GM12878 (cell line): ENCODE measurements around the gene LRRC15. TPM values are rescaled to one million over a fixed set of nuclear protein-coding genes. Genes with fewer than 3 reads are reported as not detected.

Experiments
- ATAC-seq: fragments of 200-7000 bp; cut with Tn5 transposase; 3 replicates; pipeline ENCODE4 v1.9.1; 2020; ENCODE audit warnings: mild to moderate bottlenecking, moderate library complexity
- BruUV-seq: library from RNA; stranded (reverse); fragments of 400-500 nt; replicated peaks from 2 replicates; lab custom pipeline; 2021; lab: Mats Ljungman, UMichigan
- CTCF ChIA-PET: fragments of 300-600 bp; sonication (Branson Sonifier 250); formaldehyde crosslinking; extraction: SDS; loops from one replicate; lab custom pipeline; 2021; ENCODE audit warnings: inconsistent platforms; lab: Yijun Ruan, JAX
- POLR2A ChIA-PET: fragments of 350-600 bp; formaldehyde crosslinking; extraction: SDS; loops from one replicate; lab custom pipeline; 2021; ENCODE audit warnings: inconsistent platforms; lab: Charles Lee
- RAD21 ChIA-PET: fragments of 300-600 bp; sonication (Branson Sonifier 250); formaldehyde crosslinking; loops from one replicate; lab custom pipeline; 2023; ENCODE audit warnings: antibody characterized with exemption; ENCODE audit not compliant: unreplicated experiment; lab: Charles Lee
- SMC1A ChIA-PET: fragments of 300-600 bp; sonication (Branson Sonifier 250); formaldehyde crosslinking; loops from one replicate; lab custom pipeline; 2023; ENCODE audit not compliant: unreplicated experiment, uncharacterized antibody; lab: Charles Lee
- DNase-seq: peaks from one replicate; pipeline ENCODE4 v3.0.0-alpha.2; 2011; ENCODE audit warnings: low read depth, low spot score
- FAIRE-seq: peaks from 3 replicates; lab custom pipeline; 2011; peaks lifted over from hg19 to GRCh38; lab: Jason Lieb, UNC
- H2AFZ ChIP-seq: 2 replicates; pipeline ENCODE4 v1.6.0; 2011; ENCODE audit warnings: low read depth, low read length, control low read depth; ENCODE audit not compliant: control insufficient read depth
- H3K27ac ChIP-seq: 2 replicates; pipeline ENCODE4 v1.5.1; 2011; ENCODE audit warnings: control low read depth; ENCODE audit not compliant: control insufficient read depth, insufficient read depth
- H3K27me3 ChIP-seq, 2 experiments: replicated peaks in 1 of 2; 2 replicates each; pipeline versions ENCODE4 v1.6.0 to v1.6.1; 2011; ENCODE audit warnings: low read length in 1 of 2; ENCODE audit not compliant: control insufficient read depth in 2 of 2, insufficient read depth in 2 of 2
- H3K36me3 ChIP-seq, 2 experiments: 2 replicates each; pipeline ENCODE4 v1.5.1; 2011; ENCODE audit warnings: low read length in 1 of 2; ENCODE audit not compliant: control insufficient read depth in 2 of 2, insufficient read depth in 2 of 2
- H3K4me1 ChIP-seq: 2 replicates; pipeline ENCODE4 v1.6.1; 2011; ENCODE audit warnings: mild to moderate bottlenecking, low read length, moderate library complexity, mixed read lengths; ENCODE audit not compliant: control insufficient read depth, insufficient read depth
- H3K4me2 ChIP-seq: 2 replicates; pipeline ENCODE4 v1.6.0; 2011; ENCODE audit warnings: control low read depth; ENCODE audit not compliant: control insufficient read depth, insufficient read depth
- H3K4me3 ChIP-seq: fragments of 200-600 bp; sonication (generic); 2 replicates; pipeline ENCODE4 v1.5.1; 2016
- H3K79me2 ChIP-seq: 2 replicates; pipeline ENCODE4 v1.6.0; 2011; ENCODE audit warnings: low read length; ENCODE audit not compliant: control insufficient read depth, insufficient read depth
- H3K9ac ChIP-seq: 2 replicates; pipeline ENCODE4 v1.8.0; 2011; ENCODE audit warnings: low read length, control low read depth, mixed read lengths; ENCODE audit not compliant: control insufficient read depth, insufficient read depth
- H3K9me3 ChIP-seq: replicated peaks from 3 replicates; pipeline ENCODE4 v1.5.1; 2011; ENCODE audit warnings: mild to moderate bottlenecking, low read length; ENCODE audit not compliant: control insufficient read depth, insufficient read depth
- H4K20me1 ChIP-seq: 2 replicates; pipeline ENCODE4 v1.6.0; 2011; ENCODE audit not compliant: control insufficient read depth, insufficient read depth
- BCL3 ChIP-seq: IDR thresholded peaks from 2 replicates; pipeline ENCODE4 v1.6.1; 2011; ENCODE audit warnings: borderline replicate concordance, low read depth, mild to moderate bottlenecking, moderate library complexity, low read length; ENCODE audit not compliant: insufficient read depth, poor library complexity, severe bottlenecking
- WGBS: methylation state at CpG from one replicate; pipeline ENCODE4 v1.1.6; 2016; ENCODE audit warnings: low lambda C conversion rate; ENCODE audit not compliant: insufficient replicate concordance, insufficient coverage; ENCODE audit errors: missing lambda C conversion rate; 5-methylcytosine and 5-hydroxymethylcytosine counted together
- in situ Hi-C: fragments of 300-500 bp; cut with MboI; formaldehyde crosslinking; loops from 9 replicates; pipeline ENCODE4 v1.14.3; 2018; ENCODE audit warnings: mixed read lengths
- intact Hi-C: fragments of 100-400 bp; cut with micrococcal nuclease; formaldehyde crosslinking; loops from one replicate; pipeline ENCODE4 v1.14.2; 2022; ENCODE audit not compliant: unreplicated experiment
- polyA plus RNA-seq, 11 experiments: library from polyadenylated mRNA; depleted of rRNA in 4 of 11; unstranded in 6 of 11; stranded (reverse) in 5 of 11; fragments of >200 nt; fragmentation: Nextera tagmentation in 4 of 11; fragmentation: Illumina TruSeq in 1 of 11; extraction: Ambion mirVana in 4 of 11; extraction: Trizol in 1 of 11; gene quantifications; 1 replicate in 1 of 11; 2 replicates in 10 of 11; pipeline versions ENCODE4 v1.2.1 to v1.2.3, GENCODE V29; 2011 to 2016; ENCODE audit warnings: inconsistent platforms in 2 of 11, missing spikeins in 2 of 11, low read depth in 1 of 11
- total RNA-seq, 4 experiments: library from RNA; depleted of rRNA in 3 of 4; stranded (reverse); fragments of >200 nt in 3 of 4; fragmentation: Illumina TruSeq in 1 of 4; extraction: Trizol in 1 of 4; gene quantifications; 2 replicates each; pipeline versions ENCODE4 v1.2.1 to v1.2.3, GENCODE V29; 2013 to 2021
- TF ChIP-seq, protein P1 (sequence below): fragments of 450-650 bp; IDR thresholded peaks from 2 replicates; pipeline ENCODE4 v1.6.1; 2017; ENCODE audit warnings: mild to moderate bottlenecking

Gene LRRC15
- total and polyA plus RNA-seq, 10 of the 15 experiments (the other 5 are each of a cell fraction or from before 2014, with no cell fraction given) = not detected

DNA sequence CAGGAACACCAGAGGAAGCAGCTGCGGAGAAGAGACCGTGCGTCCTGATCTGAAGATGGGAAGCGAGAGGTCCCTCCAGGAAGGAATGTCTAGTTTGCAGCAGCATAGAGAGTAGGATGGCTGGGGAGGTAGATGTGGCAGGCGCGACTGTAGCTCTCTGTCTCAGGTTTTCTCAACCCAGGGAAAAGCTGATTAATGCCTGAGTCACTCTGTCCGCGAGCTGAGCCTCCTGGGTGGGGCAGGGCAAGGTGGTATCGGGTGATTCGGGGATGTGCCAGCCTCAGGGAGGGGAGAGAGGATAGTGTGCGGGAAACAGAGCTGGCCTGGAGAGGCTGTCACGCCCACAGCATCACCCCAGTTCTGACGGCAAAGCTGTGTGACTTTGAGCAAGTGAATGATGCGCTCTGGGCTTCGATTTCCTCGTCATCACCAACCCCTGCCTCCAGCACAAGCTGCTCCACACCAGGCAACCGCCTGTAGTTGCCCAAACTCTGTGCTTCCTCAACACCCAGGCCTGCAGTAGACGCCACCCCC is 46.8 kb downstream of the LRRC15 start:
- H3K36me3 ChIP-seq = no peaks in the 10 kb centered on the region
- no peaks in the 10 kb centered on the region for H4K20me1 ChIP-seq
- no peak overlapping the region for H3K4me3 ChIP-seq
- no peak overlapping the region for H2AFZ ChIP-seq
- H3K9ac ChIP-seq = no peak overlapping the region
- CTCF ChIA-PET = no interaction called here
- in situ Hi-C loops = no loop called here
- TF ChIP-seq, protein P1, sequence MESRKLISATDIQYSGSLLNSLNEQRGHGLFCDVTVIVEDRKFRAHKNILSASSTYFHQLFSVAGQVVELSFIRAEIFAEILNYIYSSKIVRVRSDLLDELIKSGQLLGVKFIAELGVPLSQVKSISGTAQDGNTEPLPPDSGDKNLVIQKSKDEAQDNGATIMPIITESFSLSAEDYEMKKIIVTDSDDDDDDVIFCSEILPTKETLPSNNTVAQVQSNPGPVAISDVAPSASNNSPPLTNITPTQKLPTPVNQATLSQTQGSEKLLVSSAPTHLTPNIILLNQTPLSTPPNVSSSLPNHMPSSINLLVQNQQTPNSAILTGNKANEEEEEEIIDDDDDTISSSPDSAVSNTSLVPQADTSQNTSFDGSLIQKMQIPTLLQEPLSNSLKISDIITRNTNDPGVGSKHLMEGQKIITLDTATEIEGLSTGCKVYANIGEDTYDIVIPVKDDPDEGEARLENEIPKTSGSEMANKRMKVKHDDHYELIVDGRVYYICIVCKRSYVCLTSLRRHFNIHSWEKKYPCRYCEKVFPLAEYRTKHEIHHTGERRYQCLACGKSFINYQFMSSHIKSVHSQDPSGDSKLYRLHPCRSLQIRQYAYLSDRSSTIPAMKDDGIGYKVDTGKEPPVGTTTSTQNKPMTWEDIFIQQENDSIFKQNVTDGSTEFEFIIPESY = no peak
- peak; percentile 51 for TF ChIP-seq BCL3
- TF ChIP-seq, all 136 proteins: peak for 1
- POLR2A ChIA-PET = no interaction called here
- no TSS peak for BruUV-seq
- intact Hi-C loops = no loop called here
- H3K27me3 ChIP-seq = no peaks in the 10 kb centered on the region
- ATAC-seq (no peak), DNase-seq (no peak), FAIRE-seq (no peak)
- RAD21 ChIA-PET = interaction anchor here (0.6 kb wide), 1 partner anchor 183 kb away, joined by 3 read pairs; no protein-coding TSS in a partner anchor
- no peak overlapping the region for H3K4me2 ChIP-seq
- no peak overlapping the region for H3K27ac ChIP-seq
- peaks cover 3% of the 10 kb centered on the region; the same call in 1 of the 2 replicates for H3K4me1 ChIP-seq
- 53% methylated on average over 17 of the region's 18 CpGs for WGBS
- SMC1A ChIA-PET = no interaction called here
- peaks cover 14% of the 10 kb centered on the region; the same call in 2 of the 3 replicates for H3K9me3 ChIP-seq
- no peaks in the 10 kb centered on the region for H3K79me2 ChIP-seq
